ENCODE results near the gene GTPBP1.

The GTPBP1 gene

DNA sequence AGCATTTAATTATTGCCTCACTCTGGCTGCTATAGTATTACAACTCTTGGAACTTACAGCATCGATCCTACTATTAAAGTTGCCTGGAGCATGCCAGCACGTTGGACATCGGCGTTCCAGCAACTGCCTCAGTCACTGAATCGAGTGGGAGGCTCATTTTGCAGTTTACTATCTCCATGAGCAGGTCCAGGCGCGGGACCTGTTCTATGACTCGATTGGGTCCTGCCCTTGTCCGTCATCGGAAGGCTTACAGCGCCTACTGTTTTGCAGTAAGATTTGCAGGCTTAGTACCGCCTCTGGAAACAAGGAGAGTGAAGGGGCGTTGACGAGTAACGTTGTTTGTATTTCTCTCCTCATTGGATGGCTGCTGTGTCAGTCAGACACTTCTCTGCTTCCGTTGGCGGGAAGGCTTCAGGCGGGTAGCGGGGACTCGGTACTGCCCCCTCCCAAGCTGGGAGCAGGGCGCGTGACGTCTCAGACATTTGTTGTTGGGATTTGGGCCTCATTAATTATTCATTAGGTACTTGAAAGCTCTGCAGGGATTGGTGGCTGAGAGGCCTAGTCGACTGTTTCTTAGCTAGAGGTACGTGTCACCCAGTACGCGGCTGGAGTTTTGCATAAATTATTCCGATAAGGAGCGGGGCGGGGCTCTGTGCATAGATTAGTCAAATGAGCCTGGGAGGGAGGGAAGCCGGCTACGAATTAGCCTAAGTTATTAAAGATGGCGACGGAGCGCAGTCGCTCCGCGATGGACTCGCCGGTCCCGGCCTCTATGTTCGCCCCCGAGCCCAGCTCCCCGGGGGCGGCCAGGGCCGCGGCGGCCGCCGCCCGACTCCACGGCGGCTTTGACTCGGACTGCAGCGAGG, at the start of gene GTPBP1:
Gene GTPBP1 (plus strand): TSS at position 710 of the 866 bp plus-strand sequence. CDS start 12 bp downstream, at position 722.
- peak; percentile 98 for DNase-seq (ENCODE audit: low read depth, low spot score)
- Histone ChIP-seq H3K27me3 (ENCODE audit: insufficient read depth, insufficient read length) (no peaks in the 10 kb centered on the region), H3K36me3 (ENCODE audit: insufficient read depth, insufficient read length, low read length) (peaks cover 20% of the 10 kb centered on the region), H3K9me3 (ENCODE audit: insufficient read depth, low read length) (no peaks in the 10 kb centered on the region), H3K9ac (ENCODE audit: insufficient read length, low read depth) (peak within 1 kb of the TSS; percentile 92), H3K4me3 (ENCODE audit: insufficient read length, low read depth) (peak within 1 kb of the TSS; percentile 82), H3K4me1 (ENCODE audit: insufficient read depth, insufficient read length) (peaks cover 6% of the 10 kb centered on the region)
- peak; percentile 55 for TF ChIP-seq YY1 (IDR thresholded peaks at IDR 0.05; ENCODE audit: insufficient read depth, insufficient read length)
- no peak for TF ChIP-seq ZNF274 (IDR thresholded peaks at IDR 0.05; ENCODE audit: low read depth, low read length)

DNA sequence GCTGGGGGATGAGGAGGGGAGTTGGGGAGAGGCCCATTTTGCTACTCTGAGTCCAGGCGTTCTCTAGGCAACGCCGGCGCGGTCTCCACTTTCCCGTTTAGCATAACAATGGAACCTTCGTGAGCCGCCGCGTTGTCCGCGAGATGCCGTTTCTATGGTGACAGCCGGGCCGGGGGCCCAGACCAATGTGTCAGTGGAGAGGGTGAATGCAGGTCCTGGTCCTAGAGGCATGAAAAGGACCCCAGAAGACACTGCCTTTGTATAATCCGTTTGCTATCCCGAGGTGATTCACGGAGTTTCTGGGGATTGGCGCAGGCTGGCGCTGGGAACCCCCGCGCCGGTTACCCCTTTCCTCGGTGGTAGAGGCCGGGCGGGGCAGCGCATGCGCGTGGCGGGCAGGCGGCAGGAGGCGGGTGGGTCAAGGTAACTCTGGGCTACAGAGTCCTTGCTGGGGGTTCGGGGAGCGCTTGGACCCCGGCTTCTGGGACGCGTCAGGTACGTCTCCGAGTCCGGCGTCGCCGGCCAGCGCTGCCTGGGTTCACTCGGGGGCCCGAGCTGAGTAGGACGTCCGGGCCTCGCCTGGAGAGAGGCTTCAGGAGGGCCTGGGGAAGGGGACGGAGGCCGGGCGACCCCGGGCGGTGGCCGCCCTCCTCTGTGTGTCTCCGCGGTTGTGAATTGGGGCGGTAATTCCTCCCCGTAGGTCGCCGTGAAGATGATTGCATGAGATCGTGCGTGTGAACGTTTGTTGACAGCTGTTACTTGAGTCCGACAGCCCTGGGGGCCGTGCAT, 49.3 kb upstream of the GTPBP1 start, which contains the start of the genes CBY1 and FAM227A:
Gene CBY1 (plus strand): TSS at position 383 of the 789 bp plus-strand sequence. CDS start 11,417 bp downstream, outside the sequence.
Gene FAM227A (minus strand): TSS at position 137 of the 789 bp plus-strand sequence. CDS start 6,224 bp downstream, outside the sequence.
- DNase-seq (ENCODE audit: low read depth, low spot score) = peak; percentile 87
- TF ChIP-seq ZNF274 (IDR thresholded peaks at IDR 0.05; ENCODE audit: low read depth, low read length) (no peak), YY1 (IDR thresholded peaks at IDR 0.05; ENCODE audit: insufficient read depth, insufficient read length) (no peak), SUZ12 (IDR thresholded peaks at IDR 0.05; ENCODE audit: extremely low read depth, insufficient read depth, insufficient read length) (no peak)
- peaks cover 4% of the 10 kb centered on the region for H3K36me3 ChIP-seq (ENCODE audit: insufficient read depth, insufficient read length, low read length)
- no peaks in the 10 kb centered on the region for H3K9me3 ChIP-seq (ENCODE audit: insufficient read depth, low read length)
- H3K9ac ChIP-seq (ENCODE audit: insufficient read length, low read depth) = peak within 1 kb of the TSS; percentile 92
- H3K27me3 ChIP-seq (ENCODE audit: insufficient read depth, insufficient read length) = no peaks in the 10 kb centered on the region
- peaks cover 2% of the 10 kb centered on the region for H3K4me1 ChIP-seq (ENCODE audit: insufficient read depth, insufficient read length)
- H3K4me3 ChIP-seq (ENCODE audit: insufficient read length, low read depth) = peak within 1 kb of the TSS; percentile 85

DNA sequence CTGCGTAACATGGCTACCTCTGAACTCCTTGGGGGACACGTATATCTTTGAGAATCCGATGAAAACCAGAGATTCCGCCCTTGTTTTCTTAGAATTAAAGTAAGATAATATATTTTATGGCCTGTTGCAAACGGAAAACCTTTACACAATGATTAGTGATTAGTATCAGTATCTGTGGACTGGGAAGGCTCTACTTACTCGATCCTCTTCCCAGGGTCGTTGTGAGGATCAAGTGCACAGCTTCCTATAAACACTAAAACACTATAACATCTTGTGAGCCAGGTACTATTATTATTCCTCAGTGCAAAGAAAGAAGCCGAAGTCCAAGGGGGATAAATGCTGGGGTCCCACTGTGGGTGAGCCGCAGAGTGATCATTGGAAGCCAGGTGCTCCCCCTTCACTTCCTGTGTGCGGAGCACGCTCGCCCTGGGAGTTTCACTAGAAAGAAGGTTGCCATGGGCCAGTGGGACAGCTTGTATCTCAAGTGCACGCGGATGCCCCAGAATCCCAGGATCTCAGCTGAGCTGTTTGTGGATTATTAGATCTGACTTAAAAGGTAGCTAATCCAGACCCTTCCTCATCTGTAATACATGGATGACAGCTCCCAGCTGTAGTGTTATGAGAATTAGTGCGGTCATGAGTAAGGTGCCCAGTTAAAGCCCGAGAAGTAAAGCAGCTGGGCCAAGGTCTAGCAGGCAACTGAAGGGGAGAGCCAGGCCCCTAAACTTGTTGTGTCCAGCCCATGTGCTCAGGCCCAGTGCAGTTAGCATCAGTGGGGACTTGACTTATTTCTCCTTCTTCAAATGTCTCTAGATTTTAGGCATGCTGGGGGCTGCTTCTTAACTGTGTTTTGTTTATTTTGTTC, 48.5 kb upstream of the GTPBP1 start:
- DNase-seq (ENCODE audit: low read depth, low spot score) = no peak
- Histone ChIP-seq H3K36me3 (ENCODE audit: insufficient read depth, insufficient read length, low read length) (peaks cover 4% of the 10 kb centered on the region), H3K4me1 (ENCODE audit: insufficient read depth, insufficient read length) (peaks cover 2% of the 10 kb centered on the region), H3K4me3 (ENCODE audit: insufficient read length, low read depth) (peak overlapping the region; percentile 85), H3K9me3 (ENCODE audit: insufficient read depth, low read length) (no peaks in the 10 kb centered on the region), H3K9ac (ENCODE audit: insufficient read length, low read depth) (peak overlapping the region; percentile 92), H3K27me3 (ENCODE audit: insufficient read depth, insufficient read length) (no peaks in the 10 kb centered on the region)
- TF ChIP-seq YY1 (IDR thresholded peaks at IDR 0.05; ENCODE audit: insufficient read depth, insufficient read length) = no peak
- TF ChIP-seq SUZ12 (IDR thresholded peaks at IDR 0.05; ENCODE audit: extremely low read depth, insufficient read depth, insufficient read length) = no peak
- TF ChIP-seq ZNF274 (IDR thresholded peaks at IDR 0.05; ENCODE audit: low read depth, low read length) = no peak

DNA sequence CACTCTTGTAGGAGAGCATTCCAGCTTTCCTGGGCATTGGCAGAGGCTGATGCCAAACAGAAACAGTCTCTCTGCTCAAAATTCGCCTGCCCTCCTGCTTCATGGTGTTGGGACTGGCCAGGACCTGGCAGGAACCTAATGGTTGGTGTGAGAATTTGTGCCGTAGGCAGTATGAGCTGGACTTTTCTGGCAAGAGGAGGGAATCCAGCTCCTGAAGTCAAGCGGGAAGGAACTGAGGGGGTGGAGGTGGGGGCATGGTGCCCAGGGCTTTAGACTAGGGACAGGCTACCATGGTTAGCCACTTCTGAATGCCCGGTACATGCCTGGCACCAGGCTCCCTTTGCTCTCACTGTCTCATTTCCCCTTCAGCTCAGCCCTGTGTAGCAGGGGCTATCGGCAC, 30.9 kb upstream of the GTPBP1 start:
- Histone ChIP-seq H3K36me3 (ENCODE audit: insufficient read depth, insufficient read length, low read length) (peaks cover 38% of the 10 kb centered on the region), H3K4me1 (ENCODE audit: insufficient read depth, insufficient read length) (no peaks in the 10 kb centered on the region), H3K4me3 (ENCODE audit: insufficient read length, low read depth) (no peak overlapping the region), H3K27me3 (ENCODE audit: insufficient read depth, insufficient read length) (no peaks in the 10 kb centered on the region), H3K9ac (ENCODE audit: insufficient read length, low read depth) (no peak overlapping the region), H3K9me3 (ENCODE audit: insufficient read depth, low read length) (no peaks in the 10 kb centered on the region)
- no peak for DNase-seq (ENCODE audit: low read depth, low spot score)
- TF ChIP-seq ZNF274 (IDR thresholded peaks at IDR 0.05; ENCODE audit: low read depth, low read length) (no peak), SUZ12 (IDR thresholded peaks at IDR 0.05; ENCODE audit: extremely low read depth, insufficient read depth, insufficient read length) (no peak), YY1 (IDR thresholded peaks at IDR 0.05; ENCODE audit: insufficient read depth, insufficient read length) (no peak)

DNA sequence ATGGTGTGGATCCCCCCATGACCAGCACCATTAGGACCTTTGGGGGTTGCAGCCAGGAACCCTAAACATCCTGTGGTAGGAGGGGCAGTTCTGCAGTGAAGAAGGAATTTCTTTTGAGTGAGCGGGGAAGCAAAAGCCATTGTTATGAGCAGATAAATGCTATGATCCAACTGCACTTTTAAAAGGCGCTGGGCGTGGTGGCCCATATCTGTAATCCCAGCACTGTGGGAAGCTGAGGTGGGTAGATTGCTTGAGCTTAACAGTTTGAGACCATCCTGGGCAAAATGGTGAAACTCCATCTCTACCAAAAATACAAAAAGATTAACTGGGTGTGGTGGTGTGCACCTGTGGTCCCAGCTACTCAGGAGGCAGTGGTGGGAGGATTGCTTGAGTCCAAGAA, 29.9 kb upstream of the GTPBP1 start:
- H3K27me3 ChIP-seq (ENCODE audit: insufficient read depth, insufficient read length) = no peaks in the 10 kb centered on the region
- DNase-seq (ENCODE audit: low read depth, low spot score) = no peak
- no peak overlapping the region for H3K9ac ChIP-seq (ENCODE audit: insufficient read length, low read depth)
- H3K4me3 ChIP-seq (ENCODE audit: insufficient read length, low read depth) = no peak overlapping the region
- H3K9me3 ChIP-seq (ENCODE audit: insufficient read depth, low read length) = no peaks in the 10 kb centered on the region
- TF ChIP-seq ZNF274 (IDR thresholded peaks at IDR 0.05; ENCODE audit: low read depth, low read length) (no peak), YY1 (IDR thresholded peaks at IDR 0.05; ENCODE audit: insufficient read depth, insufficient read length) (no peak), SUZ12 (IDR thresholded peaks at IDR 0.05; ENCODE audit: extremely low read depth, insufficient read depth, insufficient read length) (no peak)
- peaks cover 36% of the 10 kb centered on the region for H3K36me3 ChIP-seq (ENCODE audit: insufficient read depth, insufficient read length, low read length)
- H3K4me1 ChIP-seq (ENCODE audit: insufficient read depth, insufficient read length) = no peaks in the 10 kb centered on the region

DNA sequence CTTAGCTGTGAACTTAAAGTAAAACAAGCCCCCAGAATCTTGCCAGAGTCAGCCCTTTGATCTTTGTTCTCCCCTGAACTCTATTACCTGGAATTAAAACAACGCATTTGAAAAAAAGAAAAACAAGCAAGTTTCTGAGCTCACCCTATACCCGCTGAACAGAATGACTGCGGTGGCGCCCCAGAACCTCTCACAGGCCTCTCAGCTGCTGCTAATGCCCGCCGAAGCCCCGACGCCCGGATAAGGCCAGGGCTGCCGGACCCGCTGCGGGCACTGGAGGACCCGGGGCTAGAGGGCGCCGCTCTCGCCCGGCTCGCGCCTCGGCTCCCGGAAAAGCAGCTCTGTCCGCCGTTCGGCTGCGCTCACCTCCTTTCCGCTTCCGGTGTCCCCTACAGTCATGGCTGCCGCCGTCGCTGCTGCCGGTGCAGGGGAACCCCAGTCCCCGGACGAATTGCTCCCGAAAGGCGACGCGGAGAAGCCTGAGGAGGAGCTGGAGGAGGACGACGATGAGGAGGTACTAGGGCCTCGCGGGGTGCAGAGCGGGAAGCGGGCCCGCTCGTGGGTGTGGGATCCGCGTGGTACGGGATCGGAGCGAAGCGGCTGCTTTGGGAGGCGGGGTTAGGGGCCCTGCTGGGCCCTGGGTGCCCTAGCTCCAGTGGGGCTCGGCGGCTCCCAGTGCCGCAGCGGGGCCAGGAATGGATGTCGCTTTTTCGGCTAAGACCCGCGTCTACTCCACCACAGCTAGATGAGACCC, 24.0 kb upstream of the GTPBP1 start, which contains the start of gene TOMM22:
Gene TOMM22 (plus strand): TSS at position 376 of the 754 bp plus-strand sequence. CDS start 22 bp downstream, at position 398.
- TF ChIP-seq SUZ12 (IDR thresholded peaks at IDR 0.05; ENCODE audit: extremely low read depth, insufficient read depth, insufficient read length) (no peak), YY1 (IDR thresholded peaks at IDR 0.05; ENCODE audit: insufficient read depth, insufficient read length) (peak; percentile 87)

More for the DNA sequence above, 24.0 kb upstream of the GTPBP1 start, which contains the start of gene TOMM22:
- peak; percentile 74 for DNase-seq (ENCODE audit: low read depth, low spot score)
- Histone ChIP-seq H3K9ac (ENCODE audit: insufficient read length, low read depth) (peak within 1 kb of the TSS; percentile 99), H3K27me3 (ENCODE audit: insufficient read depth, insufficient read length) (no peaks in the 10 kb centered on the region), H3K4me3 (ENCODE audit: insufficient read length, low read depth) (peak within 1 kb of the TSS; percentile 95), H3K36me3 (ENCODE audit: insufficient read depth, insufficient read length, low read length) (peaks cover 40% of the 10 kb centered on the region), H3K4me1 (ENCODE audit: insufficient read depth, insufficient read length) (peaks cover 2% of the 10 kb centered on the region), H3K9me3 (ENCODE audit: insufficient read depth, low read length) (no peaks in the 10 kb centered on the region; the same call in 1 of the 2 replicates)
